ENCODE measurements around the gene ZNF862. TPM values are rescaled to one million over a fixed set of nuclear protein-coding genes. Genes with fewer than 3 reads are reported as not detected.

The ZNF862 gene
- total and polyA plus RNA-seq, 5 donors from 2014 or later: 5.3 to 32.8 (median 7.2) TPM

GRCh38 chr7:149851449-149851848 is 13.3 kb downstream of the ZNF862 start:
- Histone ChIP-seq H3K36me3 (ENCODE audit: control insufficient read depth, insufficient read depth, low read length) (peaks cover 33% of the 10 kb centered on the region), H3K4me1 (ENCODE audit: control insufficient read depth, insufficient read depth, low read length, poor library complexity, severe bottlenecking) (peaks cover 22% of the 10 kb centered on the region), H3K9me3 (ENCODE audit: control insufficient read depth in 2 of 2, low read length in 2 of 2) (no peaks in the 10 kb centered on the region), H3K27me3 (ENCODE audit: control insufficient read depth, insufficient read depth, low read length) (no peaks in the 10 kb centered on the region), H3K27ac (ENCODE audit: insufficient read depth, low read length, poor library complexity, severe bottlenecking) (no peak overlapping the region), H3K4me3 (ENCODE audit: low read depth, low read length) (no peak overlapping the region)
- H3K4me3 Mint-ChIP-seq: no peak overlapping the region
- H3K4me1 Mint-ChIP-seq: peaks cover 2 to 33% (median 14%) of the 10 kb centered on the region in 4 donors
- no peak overlapping the region for H3K27ac Mint-ChIP-seq
- H3K27me3 Mint-ChIP-seq: no peaks in the 10 kb centered on the region
- no peak for ATAC-seq (ENCODE audit: low read depth in 2 of 2)
- H3K36me3 Mint-ChIP-seq: peaks cover 27% of the 10 kb centered on the region
- DNase-seq: no peak
- no peaks in the 10 kb centered on the region for H3K9me3 Mint-ChIP-seq

DNA sequence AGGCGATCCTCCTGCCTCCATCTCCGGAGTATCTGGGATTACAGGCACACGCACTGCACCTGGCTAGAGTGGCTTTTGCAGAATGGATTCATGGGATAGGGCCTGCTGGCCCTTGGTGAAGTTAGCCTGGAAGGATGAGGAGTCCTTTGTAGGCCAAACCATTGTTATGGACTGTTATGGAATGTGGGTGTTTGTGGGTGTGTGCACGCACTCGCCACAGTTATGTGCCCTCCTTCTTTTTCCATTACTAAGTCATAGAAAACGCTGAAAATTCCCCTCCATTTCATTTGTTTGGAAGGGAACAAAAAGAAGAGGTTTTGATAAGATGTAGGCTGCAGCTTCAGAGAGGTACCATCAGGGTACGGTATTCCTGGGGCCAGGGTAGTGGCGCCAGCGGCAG is 15.0 kb downstream of the ZNF862 start:
- peaks cover 25% of the 10 kb centered on the region for H3K36me3 Mint-ChIP-seq

DNA sequence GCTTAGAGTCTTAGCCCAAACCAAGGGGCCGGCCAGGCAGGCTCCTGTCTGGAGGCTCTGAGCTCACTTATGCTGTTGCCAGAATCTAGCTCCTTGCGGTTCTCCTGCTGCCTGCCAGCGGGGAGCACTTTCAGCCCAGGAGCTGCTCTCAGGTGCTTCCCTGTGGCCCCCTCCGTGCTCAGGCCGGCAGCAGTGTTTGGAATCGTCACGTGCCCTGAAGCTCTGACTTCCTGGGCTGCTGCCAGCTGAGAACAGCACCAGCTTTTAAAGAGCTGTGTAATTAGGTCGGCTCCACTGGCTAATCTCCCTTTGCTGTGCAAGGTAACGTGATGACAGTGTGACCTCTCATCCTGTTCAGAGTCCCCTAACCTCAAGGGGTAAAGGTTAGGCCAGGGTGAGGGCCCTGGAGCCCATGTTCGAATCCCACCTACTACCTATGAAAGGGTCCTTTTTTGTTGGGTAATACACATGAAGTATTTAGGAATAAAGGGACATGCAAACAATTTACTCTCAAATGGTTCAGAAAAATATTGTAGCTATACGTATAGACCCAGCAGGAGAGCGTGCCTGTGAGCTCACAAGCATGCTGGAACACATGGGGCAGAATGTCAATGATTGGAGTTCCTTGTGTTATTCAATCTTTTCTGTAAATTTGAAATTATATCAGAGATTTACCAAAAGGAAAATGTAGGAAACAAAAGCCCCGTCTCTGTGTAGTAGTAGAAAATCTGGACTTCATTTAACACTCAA is 16.6 kb downstream of the ZNF862 start:
- Mint-ChIP-seq H3K36me3 (peaks cover 28% of the 10 kb centered on the region), H3K27ac (peak overlapping the region; percentile 23 to 89 (median 88)), H3K9me3 (no peaks in the 10 kb centered on the region), H3K27me3 (no peaks in the 10 kb centered on the region), H3K4me1 (peaks cover 13 to 44% (median 24%) of the 10 kb centered on the region in 4 donors), H3K4me3 (peak overlapping the region in 2 of 4 donors; percentile 16 to 19)
- peaks cover 19% of the 10 kb centered on the region for H3K36me3 ChIP-seq (ENCODE audit: control insufficient read depth, insufficient read depth, low read length)
- peaks cover 28% of the 10 kb centered on the region for H3K4me1 ChIP-seq (ENCODE audit: control insufficient read depth, insufficient read depth, low read length, poor library complexity, severe bottlenecking)
- peak in 1 of 3 donors; percentile 57 for DNase-seq
- peak overlapping the region; percentile 58 for H3K27ac ChIP-seq (ENCODE audit: insufficient read depth, low read length, poor library complexity, severe bottlenecking)
- H3K27me3 ChIP-seq (ENCODE audit: control insufficient read depth, insufficient read depth, low read length): no peaks in the 10 kb centered on the region
- no peak overlapping the region for H3K4me3 ChIP-seq (ENCODE audit: low read depth, low read length)
- no peaks in the 10 kb centered on the region for H3K9me3 ChIP-seq (ENCODE audit: control insufficient read depth in 2 of 2, low read length in 2 of 2)
- peak; percentile 63 to 79 for ATAC-seq (ENCODE audit: low read depth in 2 of 2)

More for the DNA sequence above, 15.0 kb downstream of the ZNF862 start:
- Histone ChIP-seq H3K27me3 (ENCODE audit: control insufficient read depth, insufficient read depth, low read length) (no peaks in the 10 kb centered on the region), H3K9me3 (ENCODE audit: control insufficient read depth in 2 of 2, low read length in 2 of 2) (no peaks in the 10 kb centered on the region), H3K36me3 (ENCODE audit: control insufficient read depth, insufficient read depth, low read length) (peaks cover 21% of the 10 kb centered on the region), H3K4me1 (ENCODE audit: control insufficient read depth, insufficient read depth, low read length, poor library complexity, severe bottlenecking) (peaks cover 28% of the 10 kb centered on the region), H3K4me3 (ENCODE audit: low read depth, low read length) (no peak overlapping the region), H3K27ac (ENCODE audit: insufficient read depth, low read length, poor library complexity, severe bottlenecking) (no peak overlapping the region)
- no peaks in the 10 kb centered on the region for H3K27me3 Mint-ChIP-seq
- no peak overlapping the region for H3K4me3 Mint-ChIP-seq
- ATAC-seq (ENCODE audit: low read depth in 2 of 2): no peak
- H3K9me3 Mint-ChIP-seq: no peaks in the 10 kb centered on the region
- no peak overlapping the region for H3K27ac Mint-ChIP-seq
- no peak for DNase-seq
- peaks cover 13 to 46% (median 24%) of the 10 kb centered on the region in 4 donors for H3K4me1 Mint-ChIP-seq

DNA sequence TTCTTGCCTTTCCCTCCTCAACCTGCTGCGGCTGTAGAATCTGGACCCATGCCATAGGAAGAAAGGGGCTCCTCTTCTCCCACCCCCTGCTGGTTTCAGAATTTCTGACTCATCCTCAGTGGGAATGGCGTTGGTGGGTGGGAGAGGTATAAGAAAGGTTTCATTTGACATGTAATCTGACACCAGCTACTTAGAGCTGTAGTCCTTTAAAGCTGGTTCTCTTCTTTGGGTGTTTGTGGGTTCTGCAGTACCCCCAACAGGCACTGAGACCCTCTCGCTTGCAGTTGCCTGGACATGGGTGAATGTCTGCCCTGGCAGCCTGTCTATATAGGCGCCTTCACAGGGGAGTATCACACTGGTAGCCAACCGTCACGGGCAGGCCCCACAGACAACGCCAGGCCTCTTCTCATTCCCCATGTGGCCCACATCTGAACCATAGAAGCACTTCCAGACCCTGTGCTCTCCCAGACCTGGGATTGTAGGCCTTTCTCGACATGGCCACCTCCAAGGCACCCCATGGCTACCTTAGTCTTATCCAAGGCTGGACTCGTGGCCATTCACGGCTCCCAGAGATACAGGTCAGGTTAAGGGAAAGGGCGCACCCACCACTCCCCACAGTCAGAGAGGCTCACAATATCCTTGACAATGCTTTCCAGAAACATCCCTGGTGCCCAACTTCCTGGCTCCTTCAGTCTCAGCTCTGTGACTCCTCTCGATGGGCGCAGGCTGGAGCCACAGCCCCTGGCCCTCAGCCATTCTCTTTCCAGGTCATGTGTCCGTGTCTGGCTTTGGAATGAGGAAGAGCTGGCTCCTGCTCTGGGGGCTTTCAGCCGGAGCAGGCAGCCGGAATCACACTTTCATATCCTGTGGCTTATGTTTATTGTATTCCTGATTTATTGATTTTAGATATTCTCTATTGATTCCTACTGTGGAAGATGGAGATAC is 17.5 kb downstream of the ZNF862 start:
- Mint-ChIP-seq H3K4me3 (peak overlapping the region in 1 of 4 donors; percentile 19), H3K4me1 (peaks cover 13 to 42% (median 24%) of the 10 kb centered on the region in 4 donors), H3K27me3 (no peaks in the 10 kb centered on the region), H3K9me3 (no peaks in the 10 kb centered on the region), H3K36me3 (peaks cover 34% of the 10 kb centered on the region), H3K27ac (peak overlapping the region; percentile 67 to 89 (median 71))
- Histone ChIP-seq H3K9me3 (ENCODE audit: control insufficient read depth in 2 of 2, low read length in 2 of 2) (no peaks in the 10 kb centered on the region), H3K27ac (ENCODE audit: insufficient read depth, low read length, poor library complexity, severe bottlenecking) (no peak overlapping the region), H3K4me1 (ENCODE audit: control insufficient read depth, insufficient read depth, low read length, poor library complexity, severe bottlenecking) (peaks cover 28% of the 10 kb centered on the region), H3K27me3 (ENCODE audit: control insufficient read depth, insufficient read depth, low read length) (no peaks in the 10 kb centered on the region), H3K36me3 (ENCODE audit: control insufficient read depth, insufficient read depth, low read length) (peaks cover 24% of the 10 kb centered on the region), H3K4me3 (ENCODE audit: low read depth, low read length) (no peak overlapping the region)
- no peak for ATAC-seq (ENCODE audit: low read depth in 2 of 2)
- DNase-seq: no peak

- Mint-ChIP-seq H3K27ac (peak overlapping the region; percentile 35 to 89 (median 83)), H3K9me3 (no peaks in the 10 kb centered on the region), H3K4me3 (peak overlapping the region; percentile 3 to 70 (median 44)), H3K36me3 (peaks cover 32% of the 10 kb centered on the region), H3K4me1 (peaks cover 13 to 42% (median 24%) of the 10 kb centered on the region in 4 donors), H3K27me3 (no peaks in the 10 kb centered on the region)
- H3K4me1 ChIP-seq (ENCODE audit: control insufficient read depth, insufficient read depth, low read length, poor library complexity, severe bottlenecking): peaks cover 28% of the 10 kb centered on the region
- no peaks in the 10 kb centered on the region for H3K9me3 ChIP-seq (ENCODE audit: control insufficient read depth in 2 of 2, low read length in 2 of 2)
- H3K36me3 ChIP-seq (ENCODE audit: control insufficient read depth, insufficient read depth, low read length): peaks cover 29% of the 10 kb centered on the region
- H3K27me3 ChIP-seq (ENCODE audit: control insufficient read depth, insufficient read depth, low read length): no peaks in the 10 kb centered on the region
- H3K27ac ChIP-seq (ENCODE audit: insufficient read depth, low read length, poor library complexity, severe bottlenecking): peak overlapping the region; percentile 29
- no peak overlapping the region for H3K4me3 ChIP-seq (ENCODE audit: low read depth, low read length)
- ATAC-seq (ENCODE audit: low read depth in 2 of 2) (no peak), DNase-seq (peak in 1 of 3 donors; percentile 53)
Observed at GRCh38 chr7:149856583-149856982, 18.4 kb downstream of the ZNF862 start.

- no peak for ATAC-seq (ENCODE audit: low read depth in 2 of 2)
- Histone ChIP-seq H3K4me3 (ENCODE audit: low read depth, low read length) (no peak overlapping the region), H3K4me1 (ENCODE audit: control insufficient read depth, insufficient read depth, low read length, poor library complexity, severe bottlenecking) (peaks cover 33% of the 10 kb centered on the region), H3K9me3 (ENCODE audit: control insufficient read depth in 2 of 2, low read length in 2 of 2) (no peaks in the 10 kb centered on the region), H3K27ac (ENCODE audit: insufficient read depth, low read length, poor library complexity, severe bottlenecking) (no peak overlapping the region), H3K36me3 (ENCODE audit: control insufficient read depth, insufficient read depth, low read length) (peaks cover 32% of the 10 kb centered on the region), H3K27me3 (ENCODE audit: control insufficient read depth, insufficient read depth, low read length) (no peaks in the 10 kb centered on the region)
- H3K9me3 Mint-ChIP-seq: no peaks in the 10 kb centered on the region
- peaks cover 30% of the 10 kb centered on the region for H3K36me3 Mint-ChIP-seq
- H3K4me1 Mint-ChIP-seq: peaks cover 13 to 57% (median 24%) of the 10 kb centered on the region in 4 donors
- H3K27me3 Mint-ChIP-seq: no peaks in the 10 kb centered on the region
- no peak for DNase-seq
- no peak overlapping the region for H3K4me3 Mint-ChIP-seq
- H3K27ac Mint-ChIP-seq: peak overlapping the region in 1 of 3 donors; percentile 78
Observed at GRCh38 chr7:149859369-149859768, 21.2 kb downstream of the ZNF862 start.

GRCh38 chr7:149859876-149860275 is 21.7 kb downstream of the ZNF862 start:
- peaks cover 33% of the 10 kb centered on the region for H3K4me1 ChIP-seq (ENCODE audit: control insufficient read depth, insufficient read depth, low read length, poor library complexity, severe bottlenecking)
- DNase-seq (no peak), ATAC-seq (ENCODE audit: low read depth in 2 of 2) (no peak)
- H3K4me1 Mint-ChIP-seq: peaks cover 13 to 56% (median 22%) of the 10 kb centered on the region in 4 donors
- peak overlapping the region in 1 of 3 donors; percentile 67 for H3K27ac Mint-ChIP-seq
- H3K36me3 Mint-ChIP-seq: peaks cover 30% of the 10 kb centered on the region
- H3K27me3 ChIP-seq (ENCODE audit: control insufficient read depth, insufficient read depth, low read length): no peaks in the 10 kb centered on the region
- H3K9me3 ChIP-seq (ENCODE audit: control insufficient read depth in 2 of 2, low read length in 2 of 2): no peaks in the 10 kb centered on the region
- no peaks in the 10 kb centered on the region for H3K9me3 Mint-ChIP-seq
- no peaks in the 10 kb centered on the region for H3K27me3 Mint-ChIP-seq
- H3K4me3 Mint-ChIP-seq: no peak overlapping the region
- no peak overlapping the region for H3K27ac ChIP-seq (ENCODE audit: insufficient read depth, low read length, poor library complexity, severe bottlenecking)
- H3K4me3 ChIP-seq (ENCODE audit: low read depth, low read length): no peak overlapping the region
- peaks cover 32% of the 10 kb centered on the region for H3K36me3 ChIP-seq (ENCODE audit: control insufficient read depth, insufficient read depth, low read length)
